Measurements from ENCODE around the gene FOXP2.

FOXP2 gene

GRCh38 chr7:114388021-114388420 lies 26.6 kb upstream of the FOXP2 start:
- H3F3A ChIP-seq (ENCODE audit: low read depth), result no peaks in the 10 kb centered on the region
- H3K79me2 ChIP-seq (ENCODE audit: insufficient read depth, low read length), result no peaks in the 10 kb centered on the region
- H3K36me3 ChIP-seq (ENCODE audit: insufficient read depth, low read length), result no peaks in the 10 kb centered on the region
- no peak overlapping the region for H3K4me2 ChIP-seq (ENCODE audit: low read depth, low read length, poor library complexity, severe bottlenecking)
- no peak overlapping the region for H2AFZ ChIP-seq (ENCODE audit: low read length)
- no peak overlapping the region for H3K9ac ChIP-seq (ENCODE audit: low read depth, low read length, poor library complexity, severe bottlenecking)
- H4K20me1 ChIP-seq (ENCODE audit: insufficient read depth, low read length, poor library complexity, severe bottlenecking), result no peaks in the 10 kb centered on the region
- H3K4me3 ChIP-seq (ENCODE audit: low read length, poor library complexity, severe bottlenecking), result no peak overlapping the region
- H3K4me1 ChIP-seq (ENCODE audit: insufficient read depth, low read length, poor library complexity, severe bottlenecking), result no peaks in the 10 kb centered on the region
- H3K27me3 ChIP-seq (ENCODE audit: insufficient read depth, low read length, poor library complexity, severe bottlenecking), result no peaks in the 10 kb centered on the region
- no peaks in the 10 kb centered on the region for H3K9me2 ChIP-seq (replicated peaks; ENCODE audit: low read depth, low read length)
- TF ChIP-seq, protein P1, sequence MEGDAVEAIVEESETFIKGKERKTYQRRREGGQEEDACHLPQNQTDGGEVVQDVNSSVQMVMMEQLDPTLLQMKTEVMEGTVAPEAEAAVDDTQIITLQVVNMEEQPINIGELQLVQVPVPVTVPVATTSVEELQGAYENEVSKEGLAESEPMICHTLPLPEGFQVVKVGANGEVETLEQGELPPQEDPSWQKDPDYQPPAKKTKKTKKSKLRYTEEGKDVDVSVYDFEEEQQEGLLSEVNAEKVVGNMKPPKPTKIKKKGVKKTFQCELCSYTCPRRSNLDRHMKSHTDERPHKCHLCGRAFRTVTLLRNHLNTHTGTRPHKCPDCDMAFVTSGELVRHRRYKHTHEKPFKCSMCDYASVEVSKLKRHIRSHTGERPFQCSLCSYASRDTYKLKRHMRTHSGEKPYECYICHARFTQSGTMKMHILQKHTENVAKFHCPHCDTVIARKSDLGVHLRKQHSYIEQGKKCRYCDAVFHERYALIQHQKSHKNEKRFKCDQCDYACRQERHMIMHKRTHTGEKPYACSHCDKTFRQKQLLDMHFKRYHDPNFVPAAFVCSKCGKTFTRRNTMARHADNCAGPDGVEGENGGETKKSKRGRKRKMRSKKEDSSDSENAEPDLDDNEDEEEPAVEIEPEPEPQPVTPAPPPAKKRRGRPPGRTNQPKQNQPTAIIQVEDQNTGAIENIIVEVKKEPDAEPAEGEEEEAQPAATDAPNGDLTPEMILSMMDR (conservative IDR thresholded peaks at IDR 0.05; ENCODE audit: low read length), result no peak
- no peak for TF ChIP-seq EZH2phosphoT487 (IDR thresholded peaks at IDR 0.05; ENCODE audit: borderline replicate concordance)
- H3K9me3 ChIP-seq (ENCODE audit: insufficient read depth, low read depth, low read length), result no peaks in the 10 kb centered on the region

DNA sequence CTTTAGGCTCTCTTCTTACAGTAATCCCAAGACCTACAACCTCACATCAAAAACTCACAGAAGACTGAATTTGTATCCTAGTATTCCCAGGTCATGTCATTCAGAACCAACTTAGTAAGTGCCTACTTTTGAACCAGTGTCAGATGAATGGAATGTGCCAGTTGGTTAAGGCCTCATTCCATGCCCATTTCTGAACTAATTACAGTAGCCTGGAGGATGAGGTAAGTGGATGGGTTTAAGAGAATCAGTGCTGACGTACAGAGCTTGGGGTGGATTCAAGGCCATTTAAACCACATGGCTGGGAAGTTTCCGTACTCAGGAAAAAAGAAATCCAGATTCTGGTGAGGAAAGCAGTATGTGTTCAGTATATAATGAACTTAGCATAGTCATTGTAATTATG lies 21.9 kb upstream of the FOXP2 start:
- Histone ChIP-seq H2AFZ (ENCODE audit: low read length) (no peak overlapping the region), H3K9ac (ENCODE audit: low read depth, low read length, poor library complexity, severe bottlenecking) (no peak overlapping the region), H3K79me2 (ENCODE audit: insufficient read depth, low read length) (no peaks in the 10 kb centered on the region), H3F3A (ENCODE audit: low read depth) (no peaks in the 10 kb centered on the region), H3K27me3 (ENCODE audit: insufficient read depth, low read length, poor library complexity, severe bottlenecking) (no peaks in the 10 kb centered on the region), H3K4me1 (ENCODE audit: insufficient read depth, low read length, poor library complexity, severe bottlenecking) (no peaks in the 10 kb centered on the region), H3K4me2 (ENCODE audit: low read depth, low read length, poor library complexity, severe bottlenecking) (no peak overlapping the region), H4K20me1 (ENCODE audit: insufficient read depth, low read length, poor library complexity, severe bottlenecking) (no peaks in the 10 kb centered on the region), H3K36me3 (ENCODE audit: insufficient read depth, low read length) (no peaks in the 10 kb centered on the region), H3K4me3 (ENCODE audit: low read length, poor library complexity, severe bottlenecking) (no peak overlapping the region), H3K9me2 (replicated peaks; ENCODE audit: low read depth, low read length) (no peaks in the 10 kb centered on the region), H3K9me3 (ENCODE audit: insufficient read depth, low read depth, low read length) (no peaks in the 10 kb centered on the region)
- TF ChIP-seq, protein P1 (conservative IDR thresholded peaks at IDR 0.05; ENCODE audit: low read length), result no peak
- TF ChIP-seq EZH2phosphoT487 (IDR thresholded peaks at IDR 0.05; ENCODE audit: borderline replicate concordance), result no peak

DNA sequence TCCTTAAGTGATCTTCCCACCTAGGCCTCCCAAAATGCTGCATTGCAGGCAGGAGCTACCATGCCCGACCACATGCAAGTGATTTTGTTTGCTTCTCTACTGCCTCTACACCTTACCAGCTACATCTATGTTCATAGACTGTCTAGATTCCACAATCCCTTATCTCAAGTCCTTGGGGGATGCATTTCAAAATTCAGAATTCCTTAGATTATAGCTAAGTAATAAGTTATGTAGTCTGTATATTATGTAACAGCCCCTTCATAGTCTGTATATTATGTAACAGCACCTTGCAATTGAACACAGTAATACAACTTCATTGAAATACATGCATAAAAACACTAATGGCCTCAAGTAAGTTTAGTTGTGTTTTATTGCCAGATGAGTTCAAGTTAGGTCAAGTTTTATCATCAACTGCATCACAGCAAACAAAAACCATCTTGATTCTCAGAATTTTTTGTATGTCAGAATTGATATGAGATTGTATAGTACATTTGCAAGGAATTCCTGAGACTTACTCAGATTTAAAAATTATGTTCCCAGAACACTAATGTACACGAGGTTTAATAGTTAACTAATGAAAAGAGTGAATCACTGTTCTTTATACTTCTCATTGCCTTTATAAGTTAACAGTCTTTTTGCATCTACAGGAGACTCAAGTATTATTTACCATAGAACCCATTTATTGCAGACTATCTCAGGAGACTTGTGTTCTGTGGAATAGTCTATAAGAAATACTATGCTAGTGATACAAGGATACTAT lies 11.6 kb upstream of the FOXP2 start:
- H3K9me2 ChIP-seq (replicated peaks; ENCODE audit: low read depth, low read length), result no peaks in the 10 kb centered on the region
- no peak overlapping the region for H3K4me3 ChIP-seq (ENCODE audit: low read length, poor library complexity, severe bottlenecking)
- TF ChIP-seq, protein P1 (conservative IDR thresholded peaks at IDR 0.05; ENCODE audit: low read length), result no peak
- no peak overlapping the region for H2AFZ ChIP-seq (ENCODE audit: low read length)
- H3K9ac ChIP-seq (ENCODE audit: low read depth, low read length, poor library complexity, severe bottlenecking), result no peak overlapping the region
- H3K4me2 ChIP-seq (ENCODE audit: low read depth, low read length, poor library complexity, severe bottlenecking), result no peak overlapping the region
- H3K4me1 ChIP-seq (ENCODE audit: insufficient read depth, low read length, poor library complexity, severe bottlenecking), result no peaks in the 10 kb centered on the region
- no peaks in the 10 kb centered on the region for H3K36me3 ChIP-seq (ENCODE audit: insufficient read depth, low read length)
- H3F3A ChIP-seq (ENCODE audit: low read depth), result no peaks in the 10 kb centered on the region
- no peaks in the 10 kb centered on the region for H4K20me1 ChIP-seq (ENCODE audit: insufficient read depth, low read length, poor library complexity, severe bottlenecking)
- no peaks in the 10 kb centered on the region for H3K27me3 ChIP-seq (ENCODE audit: insufficient read depth, low read length, poor library complexity, severe bottlenecking)
- no peaks in the 10 kb centered on the region for H3K79me2 ChIP-seq (ENCODE audit: insufficient read depth, low read length)
- H3K9me3 ChIP-seq (ENCODE audit: insufficient read depth, low read depth, low read length), result no peaks in the 10 kb centered on the region

Measured in Loucy (cell line).